BLaER1 treated with 17β-estradiol and CSF1 and Interleukin-3, amounts not matched to agents 10 nM and 100 nM (cell line): ENCODE measurements around the gene APOBEC3G.

Experiments
- H3K27ac ChIP-seq, 11 experiments: shearing (Covaris generic); formaldehyde crosslinking; 2 replicates each; pipeline ENCODE4 v1.8.1; 2022
- H3K27me3 ChIP-seq, 11 experiments: shearing (Covaris generic); formaldehyde crosslinking; 2 replicates each; pipeline ENCODE4 v1.8.1; 2022
- H3K36me3 ChIP-seq, 11 experiments: shearing (Covaris generic); formaldehyde crosslinking; 2 replicates each; pipeline ENCODE4 v1.8.1; 2022
- H3K4me1 ChIP-seq, 10 experiments: shearing (Covaris generic); formaldehyde crosslinking; 2 replicates each; pipeline ENCODE4 v1.8.1; 2022
- H3K4me2 ChIP-seq, 11 experiments: shearing (Covaris generic); formaldehyde crosslinking; 2 replicates each; pipeline ENCODE4 v1.8.1; 2022
- H3K4me3 ChIP-seq, 10 experiments: shearing (Covaris generic); formaldehyde crosslinking; 2 replicates each; pipeline ENCODE4 v1.8.1; 2022
- H3K9ac ChIP-seq, 11 experiments: shearing (Covaris generic); formaldehyde crosslinking; 2 replicates each; pipeline ENCODE4 v1.8.1; 2022
- H3K9me3 ChIP-seq, 11 experiments: shearing (Covaris generic); formaldehyde crosslinking; replicated peaks in 1 of 11; 2 replicates each; pipeline ENCODE4 v1.8.1; 2022
- H4K20me1 ChIP-seq, 11 experiments: shearing (Covaris generic); formaldehyde crosslinking; 2 replicates each; pipeline ENCODE4 v1.8.1; 2022
- Cebpa-rat ChIP-seq, 11 experiments: shearing (Covaris generic); IDR thresholded peaks; 2 replicates each; pipeline ENCODE4 v1.8.1; 2022

APOBEC3G gene

DNA sequence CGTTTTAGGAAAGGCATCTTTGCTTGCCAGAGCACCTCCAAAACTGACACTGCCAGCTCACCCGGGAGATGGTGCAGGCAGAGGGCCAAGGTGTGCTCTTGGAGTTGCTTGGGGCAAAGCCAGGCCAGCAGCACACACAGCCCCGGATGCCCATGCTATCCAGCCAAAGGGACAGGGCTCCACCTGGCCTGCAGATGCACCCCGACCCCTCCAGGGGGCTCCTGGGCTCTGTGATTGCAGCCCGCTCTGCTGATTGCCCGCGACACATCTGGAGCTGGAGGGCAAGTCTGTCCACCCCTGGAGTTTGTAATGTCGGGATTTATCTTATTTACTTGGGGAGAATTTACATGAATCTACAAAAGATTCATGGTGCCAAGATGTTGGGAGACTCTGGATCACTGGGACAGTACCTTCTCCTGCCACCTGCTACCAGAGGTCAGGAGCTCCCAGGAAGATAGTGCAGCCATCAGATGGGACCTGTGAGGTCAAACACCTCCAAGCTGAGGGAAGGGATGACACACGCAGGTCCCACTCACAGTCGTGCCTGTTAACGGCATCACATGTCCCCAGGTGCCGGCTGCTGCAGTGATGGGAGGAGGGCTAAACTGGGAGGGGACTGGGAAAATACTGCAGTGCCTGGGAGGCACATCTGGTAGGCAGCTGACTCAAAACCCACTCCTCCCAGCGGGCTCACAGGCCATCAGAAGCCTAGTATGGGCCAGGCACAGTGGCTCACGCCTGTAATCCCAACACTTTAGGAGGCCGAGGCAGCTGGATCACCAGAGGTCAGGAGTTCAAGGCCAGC, 58.2 kb downstream of the APOBEC3G start:
- peaks cover 17 to 36% (median 24%) of the 10 kb centered on the region in 10 experiments for H3K4me1 ChIP-seq
- H3K27ac ChIP-seq: no peak overlapping the region
- H3K36me3 ChIP-seq: no peaks in the 10 kb centered on the region
- no peak overlapping the region for H3K4me2 ChIP-seq
- no peak overlapping the region for H3K4me3 ChIP-seq
- H4K20me1 ChIP-seq: peaks cover 0 to 4% (median 0%) of the 10 kb centered on the region in 11 experiments; a peak in 2 of 22 replicates
- no peaks in the 10 kb centered on the region for H3K9me3 ChIP-seq
- no peak overlapping the region for H3K9ac ChIP-seq
- TF ChIP-seq Cebpa-rat (IDR thresholded peaks at IDR 0.05): no peak
- H3K27me3 ChIP-seq: no peaks in the 10 kb centered on the region

DNA sequence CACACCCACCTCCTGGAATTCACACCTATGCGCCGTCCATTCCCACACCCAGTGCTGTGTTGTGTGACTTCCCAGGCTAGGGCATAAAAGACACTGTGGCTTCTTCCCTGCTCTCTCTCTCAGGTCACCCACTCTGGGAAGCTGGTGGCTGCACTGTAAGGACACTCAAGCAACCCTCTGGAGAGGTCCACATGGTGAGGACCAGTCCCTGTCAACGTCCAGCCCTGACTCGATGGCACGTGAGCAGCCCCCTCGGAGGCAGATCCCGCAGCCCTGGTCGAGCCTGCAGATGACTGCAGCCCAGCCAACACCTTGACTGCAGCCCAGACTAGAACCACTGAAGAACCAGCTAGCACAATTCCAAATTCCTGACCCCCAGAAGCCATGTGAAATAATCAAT, 59.2 kb downstream of the APOBEC3G start:
- no peaks in the 10 kb centered on the region for H3K27me3 ChIP-seq
- no peak overlapping the region for H3K4me2 ChIP-seq
- no peak for TF ChIP-seq Cebpa-rat (IDR thresholded peaks at IDR 0.05)
- peaks cover 12 to 30% (median 22%) of the 10 kb centered on the region in 10 experiments for H3K4me1 ChIP-seq
- no peak overlapping the region for H3K27ac ChIP-seq
- peaks cover 0 to 8% (median 0%) of the 10 kb centered on the region in 11 experiments; a peak in 2 of 22 replicates for H4K20me1 ChIP-seq
- H3K9ac ChIP-seq: no peak overlapping the region
- no peaks in the 10 kb centered on the region for H3K9me3 ChIP-seq
- no peak overlapping the region for H3K4me3 ChIP-seq
- H3K36me3 ChIP-seq: no peaks in the 10 kb centered on the region
